GDM1 (cell line): ENCODE measurements around the gene ELOF1.
"Not testable (repeated sequence)": the region's sequence is repeated elsewhere in the genome, so short reads cannot be mapped to it uniquely, and the experiment has no call there.

ENCODE experiments used
- DNase-seq: peaks from one replicate; lab custom pipeline; 2025; lab: John Stamatoyannopoulos, UW

The ELOF1 gene

DNA sequence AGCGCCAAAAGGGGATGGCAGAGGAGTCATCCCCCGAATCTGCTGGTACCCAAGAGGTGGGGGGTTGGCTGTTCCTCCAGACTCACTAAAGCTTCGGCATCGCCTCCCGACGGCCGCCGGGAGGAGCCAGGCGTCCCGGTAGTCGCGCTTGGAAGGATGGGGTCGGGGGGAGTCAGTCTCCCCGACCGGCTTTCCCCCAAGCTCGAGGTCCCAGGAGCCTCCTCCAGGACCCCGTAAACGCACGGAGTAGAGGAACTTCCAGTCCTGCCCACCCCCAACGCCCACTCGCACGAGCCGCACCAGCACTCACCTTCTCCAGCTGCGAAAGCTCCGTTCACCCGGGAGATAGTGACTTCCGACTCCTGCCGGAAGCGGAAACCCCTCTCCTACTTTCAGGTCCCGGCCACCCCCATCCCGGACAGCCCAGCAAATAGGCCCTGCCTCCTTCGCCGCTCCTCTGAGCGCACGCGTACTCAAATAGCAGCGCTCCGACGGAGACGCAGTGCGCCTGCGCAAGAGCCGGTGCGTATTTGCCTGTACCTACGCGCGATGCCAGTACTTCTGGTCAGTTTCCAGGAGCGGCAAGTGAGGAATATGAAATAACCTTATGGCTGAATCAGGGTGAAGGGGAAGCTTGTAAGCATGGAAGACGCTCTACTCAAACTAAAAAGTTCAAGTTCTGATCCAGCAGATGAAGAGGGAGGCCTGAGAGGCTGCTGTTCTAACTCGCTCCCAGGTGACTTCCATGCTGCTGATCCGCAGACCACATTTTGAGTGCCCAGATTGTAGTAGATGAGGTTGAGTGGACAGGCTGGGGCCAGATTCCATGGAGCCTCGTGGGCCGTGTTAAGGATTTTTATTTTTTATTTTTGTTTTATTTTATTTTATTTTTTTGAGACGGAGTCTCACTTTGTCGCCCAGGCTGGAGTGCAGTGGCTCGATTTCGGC lies at the start of gene ELOF1:
Gene ELOF1 (minus strand): TSS at position 350 of the 948 bp plus-strand sequence. CDS start 4,883 bp downstream, outside the sequence.
- DNase-seq: peak; percentile 96

DNA sequence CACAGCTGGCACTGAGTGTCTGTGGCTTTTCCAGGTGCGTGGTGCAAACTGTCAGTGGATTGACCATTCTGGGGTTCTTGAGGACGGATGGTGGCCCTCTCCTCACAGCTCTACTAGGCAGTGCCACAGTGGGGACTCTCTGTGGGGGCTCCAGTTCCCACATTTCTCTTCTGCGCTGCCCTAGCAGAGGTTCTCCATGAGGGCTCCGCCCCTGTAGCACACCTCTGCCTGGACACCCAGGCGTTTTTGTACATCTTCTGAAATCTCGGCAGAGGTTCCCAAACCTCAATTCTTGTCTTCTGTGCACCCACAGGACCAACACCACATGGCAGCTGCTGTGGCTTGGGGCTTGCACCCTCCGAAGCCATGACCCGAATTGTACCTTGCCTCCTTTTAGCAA lies 47.5 kb upstream of the ELOF1 start:
- no peak for DNase-seq

DNA sequence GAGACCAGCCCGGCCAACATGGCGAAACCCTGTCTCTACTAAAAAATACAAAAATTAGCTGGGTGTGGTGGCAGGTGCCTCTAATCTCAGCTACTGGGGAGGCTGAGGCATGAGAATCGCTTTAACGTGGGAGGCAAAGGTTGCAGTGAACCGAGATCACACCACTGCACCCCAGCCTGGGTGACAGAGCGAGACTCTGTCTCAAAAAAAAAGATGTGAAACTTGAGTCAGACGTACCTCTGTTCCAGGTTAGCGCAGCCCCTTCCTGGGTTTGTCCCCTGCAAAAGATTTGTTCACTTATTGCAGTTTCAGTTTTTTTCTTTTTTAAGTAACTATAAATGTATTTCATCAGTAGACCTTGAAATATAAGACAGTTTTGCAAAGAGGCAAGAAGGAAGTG lies 40.7 kb upstream of the ELOF1 start:
- not testable (repeated sequence) for DNase-seq

DNA sequence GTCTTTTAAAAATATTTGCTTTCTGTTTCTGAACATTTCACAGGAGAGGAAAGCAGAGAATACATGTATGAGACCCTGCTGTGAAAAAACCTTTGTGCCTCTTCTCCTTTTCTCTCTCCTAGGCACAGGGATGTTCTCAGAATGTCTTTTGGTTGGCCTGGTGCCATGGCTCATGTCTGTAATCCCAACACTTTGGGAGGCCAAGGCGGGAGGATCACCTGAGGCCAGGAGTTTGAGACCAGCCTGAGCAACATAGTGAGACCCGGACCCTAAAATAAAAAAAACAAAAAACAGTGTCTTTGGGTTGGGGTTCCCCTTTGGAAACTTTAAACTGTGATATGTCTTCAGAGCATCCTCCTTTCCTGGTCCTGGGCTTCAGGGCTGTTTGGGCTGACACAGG lies 39.7 kb upstream of the ELOF1 start:
- no peak for DNase-seq

DNA sequence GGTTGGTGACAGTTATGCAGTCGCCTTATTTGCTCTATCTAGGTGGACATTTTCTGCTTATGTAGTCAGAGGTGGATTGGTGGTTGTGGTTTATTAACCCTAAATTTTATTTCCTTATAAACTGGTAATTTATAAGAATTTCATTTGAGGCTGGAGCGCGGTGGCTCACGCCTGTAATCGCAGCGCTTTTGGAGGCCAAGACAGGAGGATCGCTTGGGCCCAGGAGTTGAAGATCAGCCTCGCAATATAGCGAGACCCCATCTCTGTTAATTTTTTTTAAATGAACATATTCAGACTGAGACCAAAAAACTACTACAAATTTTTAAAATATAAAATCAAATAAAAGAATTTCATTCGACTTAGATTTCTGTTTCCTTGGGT lies 39.1 kb upstream of the ELOF1 start:
- DNase-seq: no peak

DNA sequence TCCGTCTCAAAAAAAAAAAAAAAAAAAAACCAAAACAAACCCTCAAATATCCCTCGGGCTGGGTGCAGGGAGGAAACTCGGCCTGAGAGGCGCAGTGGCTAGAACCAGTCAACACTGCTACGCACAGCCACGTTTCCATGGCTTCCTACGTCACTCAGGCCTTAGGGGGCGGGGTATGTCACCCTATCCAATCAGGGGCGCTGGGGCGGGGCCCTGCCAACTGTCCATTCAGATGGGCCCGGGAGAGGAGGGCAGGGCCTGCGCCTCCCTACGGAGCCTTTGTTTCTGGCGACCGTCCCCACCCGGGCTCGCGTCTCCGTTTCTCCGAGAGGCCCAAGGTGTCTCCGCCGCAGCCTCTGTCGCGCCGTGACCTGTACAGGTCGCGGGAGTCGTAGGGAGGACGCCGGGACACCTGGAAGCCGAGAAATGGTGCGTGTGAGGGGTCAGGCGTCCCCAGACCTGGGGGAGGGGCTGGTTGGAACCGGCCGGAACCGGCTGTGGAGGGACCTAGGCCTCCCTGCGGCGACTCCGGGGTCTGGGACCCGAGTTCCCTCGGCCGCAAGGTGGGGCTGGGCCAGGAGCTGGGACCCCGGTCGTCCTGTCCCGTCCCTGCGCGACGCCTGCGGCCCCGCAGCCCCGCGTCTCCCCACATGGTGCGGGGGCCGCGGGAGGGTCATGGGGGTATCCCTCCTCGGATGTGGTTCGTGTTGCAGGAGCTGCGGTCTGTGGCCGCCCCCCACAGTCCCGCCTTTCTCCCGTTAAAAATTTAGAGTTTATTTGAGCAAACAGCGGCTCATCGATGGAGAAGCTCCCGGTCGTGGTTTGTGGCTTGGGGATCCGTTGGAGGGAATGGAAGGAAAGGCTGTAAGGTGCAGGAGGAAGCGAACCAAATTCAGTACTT lies 38.4 kb upstream of the ELOF1 start, which contains the start of gene ZNF627:
Gene ZNF627 (plus strand): TSS at position 282 of the 901 bp plus-strand sequence. CDS start 145 bp downstream, at position 427.
- peak; percentile 97 for DNase-seq

DNA sequence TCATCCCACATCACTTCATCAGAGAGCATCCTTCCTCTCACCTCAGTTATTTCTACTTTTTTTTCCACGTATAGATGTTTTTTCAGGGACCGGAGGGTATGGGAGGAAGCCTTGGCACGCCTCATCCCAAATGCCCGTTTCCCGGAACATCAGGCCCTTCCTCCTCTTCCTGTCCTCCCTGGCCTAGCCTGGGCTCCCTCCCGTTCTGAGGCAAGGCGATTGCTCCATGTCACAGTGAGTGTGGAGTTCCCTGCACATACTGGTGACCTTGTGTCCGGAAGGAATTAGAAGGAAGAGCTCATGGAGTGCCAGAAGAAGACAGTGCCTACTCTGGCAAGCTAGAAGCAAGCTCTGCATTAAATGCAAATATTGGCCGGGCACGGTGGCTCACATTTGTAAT lies 37.1 kb upstream of the ELOF1 start:
- no peak for DNase-seq

DNA sequence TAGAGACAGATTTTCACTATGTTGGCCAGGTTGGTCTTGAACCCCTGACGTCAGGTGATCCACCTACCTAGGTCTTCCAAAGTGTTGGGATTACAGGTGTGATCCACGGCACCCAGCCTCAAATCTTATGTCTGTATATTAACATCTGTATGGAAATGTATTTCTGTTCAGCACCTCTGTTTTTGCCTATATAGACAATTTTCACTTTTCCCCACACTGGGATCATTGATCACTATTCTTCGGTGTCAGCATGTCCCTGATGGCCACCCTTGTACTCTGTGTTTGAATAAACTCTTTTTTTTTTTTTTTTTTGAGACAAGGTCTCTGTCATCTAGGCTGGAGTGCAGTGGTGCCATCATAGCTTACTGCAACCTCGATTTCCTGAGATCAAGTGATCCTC lies 35.1 kb upstream of the ELOF1 start:
- no peak for DNase-seq

DNA sequence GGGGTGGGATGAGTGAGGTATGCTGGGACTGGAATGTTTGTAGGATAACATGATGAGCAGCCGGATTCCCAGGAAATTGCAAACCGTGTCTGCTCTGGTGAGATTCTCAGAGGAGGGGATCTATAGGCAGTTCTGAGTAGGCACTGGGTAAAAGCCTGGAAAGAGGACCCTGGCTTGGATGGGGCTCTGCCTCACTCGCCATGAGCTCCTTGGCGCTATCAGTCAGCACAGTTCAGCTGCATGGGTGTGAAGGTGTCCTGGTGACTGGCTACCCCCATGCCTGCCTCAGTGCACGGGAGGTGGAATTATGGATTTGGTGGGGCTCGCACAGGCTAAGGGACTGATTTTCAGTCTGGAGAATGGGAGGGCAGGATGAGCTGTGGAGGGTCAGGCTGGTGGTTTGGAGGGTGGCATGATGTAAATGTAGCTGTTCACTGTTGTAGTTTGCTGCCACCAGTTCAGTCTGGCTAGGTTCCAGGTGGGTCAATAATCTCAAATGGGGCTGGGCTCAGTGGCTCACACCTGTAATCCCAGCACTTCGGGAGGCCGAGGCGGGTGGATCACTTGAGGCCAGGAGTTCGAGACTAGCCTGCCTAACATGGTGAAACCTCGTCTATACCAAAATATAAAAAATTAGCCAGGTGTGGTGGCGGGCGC lies 29.1 kb upstream of the ELOF1 start:
- no peak for DNase-seq

DNA sequence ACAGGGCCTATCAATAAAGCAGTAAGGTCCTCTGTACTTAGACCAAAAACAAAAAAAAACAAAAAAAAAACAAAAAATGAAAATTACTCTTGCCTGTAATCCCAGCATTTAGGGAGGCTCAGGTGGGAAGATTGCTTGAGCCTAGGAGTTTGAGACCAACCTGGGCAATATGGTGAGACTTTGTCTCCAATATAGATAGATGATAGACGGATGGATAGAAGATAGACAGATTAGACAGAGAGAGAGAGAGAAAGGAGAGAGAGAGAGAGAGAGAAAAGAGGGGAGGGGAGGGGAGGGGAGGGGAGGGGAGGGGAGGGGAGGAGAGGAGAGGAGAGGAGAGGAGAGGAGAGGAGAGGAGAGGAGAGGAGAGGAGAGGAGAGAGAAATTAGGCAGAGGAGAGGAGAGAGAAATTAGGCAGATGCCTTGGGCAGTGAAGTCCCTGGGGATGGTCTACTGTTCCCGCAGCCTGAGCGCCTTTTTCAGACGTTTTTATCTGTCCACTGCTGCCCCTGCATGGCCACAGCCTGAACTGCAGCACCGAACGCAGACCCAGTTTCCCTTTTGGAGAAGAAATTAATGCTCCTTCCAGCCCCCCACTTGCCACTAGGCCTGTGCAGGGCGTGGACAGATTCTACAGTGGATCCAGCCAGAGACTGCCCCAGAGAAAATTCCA lies 28.4 kb upstream of the ELOF1 start:
- peak; percentile 6 for DNase-seq

DNA sequence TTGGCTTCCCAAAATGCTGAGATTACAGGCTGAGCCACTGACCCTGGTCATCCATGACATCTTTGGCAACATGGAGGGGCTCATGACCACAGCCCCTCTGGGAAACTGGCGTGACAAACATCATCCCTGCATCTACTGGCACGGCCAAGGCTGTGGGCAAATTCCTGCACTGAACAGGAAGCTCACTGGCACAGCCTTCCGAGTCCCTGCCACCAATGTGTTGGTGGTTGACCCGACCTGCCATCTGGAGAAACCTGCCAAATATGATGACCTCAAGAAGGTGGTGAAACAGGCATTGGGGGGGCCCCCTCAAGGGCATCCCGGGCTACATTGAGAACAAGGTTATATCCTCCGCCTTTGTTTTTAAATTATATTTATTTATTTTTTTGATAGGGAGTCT lies 27.3 kb upstream of the ELOF1 start:
- no peak for DNase-seq

DNA sequence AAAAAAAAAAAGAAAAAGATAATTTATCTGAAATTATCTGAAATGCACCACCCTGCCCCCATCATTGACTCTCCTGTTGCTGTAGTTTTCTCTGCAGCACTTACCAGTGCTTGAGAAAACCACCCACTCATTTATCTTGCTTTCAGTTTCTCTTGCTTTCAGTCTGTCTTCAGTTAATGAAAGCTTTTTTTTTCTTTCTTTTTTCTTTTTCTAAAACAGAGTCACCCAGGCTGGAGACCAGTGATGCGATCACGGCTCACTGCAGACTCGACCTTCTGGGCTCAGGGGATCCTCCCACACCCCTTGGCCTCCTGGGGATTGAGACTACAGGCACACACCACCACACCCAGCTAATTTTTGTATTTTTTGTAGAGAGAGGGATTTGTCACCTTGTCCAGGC lies 22.7 kb upstream of the ELOF1 start:
- DNase-seq: no peak

DNA sequence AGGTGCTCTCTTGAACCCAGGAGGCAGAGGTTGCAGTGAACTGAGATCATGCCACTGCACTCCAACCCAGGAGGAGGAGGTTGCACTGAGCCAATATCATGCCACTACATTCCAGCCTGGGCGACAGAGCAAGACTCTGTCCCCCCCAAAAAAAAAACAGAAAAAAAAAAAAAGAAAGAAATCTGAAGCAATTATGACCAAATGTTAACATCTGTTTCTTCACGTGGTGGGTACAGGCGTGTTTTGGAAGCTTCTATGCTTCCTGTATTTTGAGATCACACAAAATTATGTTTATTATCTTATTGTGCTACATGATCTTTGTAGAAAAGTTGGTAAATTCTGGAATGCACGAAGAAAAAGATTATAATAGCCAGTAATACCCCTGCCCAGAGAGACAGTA lies 21.1 kb upstream of the ELOF1 start:
- DNase-seq: no peak

DNA sequence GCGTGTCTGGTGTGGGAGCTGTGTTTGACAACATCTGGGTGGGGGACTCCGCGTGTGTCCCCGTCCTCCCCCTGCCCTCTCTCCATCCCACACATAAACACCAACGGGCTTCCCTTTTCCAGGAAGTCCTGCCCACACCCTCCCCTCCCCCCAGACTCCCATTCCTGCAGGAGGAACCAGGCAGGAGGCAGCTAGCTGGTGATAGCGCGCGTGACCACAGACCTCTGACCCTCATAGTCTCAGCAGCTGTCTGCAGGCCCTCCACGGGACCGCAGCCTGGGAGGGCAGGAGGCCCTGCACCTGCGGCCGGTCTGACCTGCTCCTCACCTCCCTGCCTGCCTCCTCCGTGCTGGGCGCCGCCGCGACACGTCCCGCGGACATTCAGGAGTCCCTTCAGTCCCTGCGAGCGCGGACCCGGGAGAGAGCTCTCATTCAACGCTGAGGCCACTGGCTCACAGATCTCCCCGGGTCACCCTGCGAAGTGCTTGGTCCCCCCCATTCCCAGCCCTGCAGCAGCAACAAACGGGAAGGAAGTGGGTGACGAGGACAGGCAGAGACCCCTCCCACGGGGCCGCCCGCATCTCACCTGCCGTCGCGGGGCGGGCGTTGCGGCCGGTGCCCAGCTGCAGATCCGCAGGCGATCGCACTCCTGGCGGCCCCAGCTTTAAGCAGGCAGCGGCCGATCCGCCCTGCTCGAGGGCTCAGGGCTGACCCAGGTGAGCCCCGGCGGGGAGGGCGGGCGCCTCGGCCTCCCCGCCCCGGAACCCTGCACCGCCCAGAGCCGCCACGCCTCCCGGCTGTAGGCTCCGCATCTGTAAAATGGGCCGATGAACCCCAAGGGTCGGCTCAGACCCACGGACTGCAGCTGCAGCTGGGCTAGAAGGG lies 19.5 kb upstream of the ELOF1 start:
- DNase-seq: no peak

DNA sequence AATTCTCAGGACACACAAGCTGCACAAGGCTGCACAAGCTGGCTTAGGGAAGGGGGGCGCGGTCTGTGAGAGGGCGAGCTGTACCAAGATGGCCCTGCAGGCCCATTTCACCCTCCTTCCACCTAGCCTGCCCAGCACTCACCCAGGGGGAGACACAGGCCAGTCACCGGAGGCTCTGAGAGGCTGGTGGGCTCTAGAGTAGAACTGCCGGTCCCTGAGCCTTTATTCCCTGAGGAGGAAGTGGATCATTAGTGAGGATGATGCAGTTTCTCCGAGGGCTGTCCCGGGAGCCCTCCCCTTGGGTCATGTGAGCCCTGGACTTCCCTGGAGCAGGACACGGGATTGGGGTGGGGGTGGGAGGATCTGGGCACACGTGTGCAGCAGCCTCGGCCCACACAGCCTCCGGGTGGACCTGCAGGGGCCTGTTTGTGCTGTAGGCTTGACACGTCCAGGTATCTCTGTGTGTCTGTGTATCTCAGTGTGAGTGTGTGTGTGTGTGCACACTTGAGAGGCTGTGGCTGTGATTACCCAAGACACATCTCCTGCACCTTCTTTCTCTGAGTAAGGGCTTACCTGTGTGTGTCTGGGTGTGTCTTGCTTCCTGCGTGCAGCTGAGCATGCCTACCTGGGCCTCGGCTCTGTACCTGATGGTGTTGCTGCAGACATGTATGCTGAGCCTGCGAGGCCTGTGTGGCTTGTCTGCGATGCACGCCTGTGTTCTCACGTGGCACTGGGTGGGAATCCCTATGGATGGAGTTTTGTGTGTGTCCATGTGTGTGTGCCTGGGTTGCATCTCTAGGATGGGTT lies 18.6 kb upstream of the ELOF1 start, which contains the start of gene ACP5:
Gene ACP5 (minus strand): TSS at position 195 of the 807 bp plus-strand sequence. CDS start 328 bp downstream, outside the sequence.
- DNase-seq: no peak

DNA sequence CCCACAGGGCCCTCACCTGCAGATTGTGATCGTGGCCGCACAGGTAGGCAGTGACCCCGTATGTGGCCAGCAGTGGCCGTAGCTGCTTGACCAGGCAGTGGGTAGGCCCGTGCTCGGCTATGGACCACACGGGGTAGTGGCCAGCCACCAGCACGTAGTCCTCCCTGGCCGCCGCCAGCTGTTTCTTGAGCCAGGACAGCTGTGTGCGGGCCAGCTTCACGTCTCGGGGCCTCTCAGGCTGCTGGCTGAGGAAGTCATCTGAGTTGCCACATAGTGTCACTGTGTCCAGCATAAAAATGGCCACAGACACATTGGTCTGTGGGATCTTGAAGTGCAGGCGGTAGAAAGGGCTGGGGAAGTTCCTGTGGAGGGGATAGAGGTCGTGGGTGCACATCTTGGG lies 17.2 kb upstream of the ELOF1 start:
- DNase-seq: no peak

DNA sequence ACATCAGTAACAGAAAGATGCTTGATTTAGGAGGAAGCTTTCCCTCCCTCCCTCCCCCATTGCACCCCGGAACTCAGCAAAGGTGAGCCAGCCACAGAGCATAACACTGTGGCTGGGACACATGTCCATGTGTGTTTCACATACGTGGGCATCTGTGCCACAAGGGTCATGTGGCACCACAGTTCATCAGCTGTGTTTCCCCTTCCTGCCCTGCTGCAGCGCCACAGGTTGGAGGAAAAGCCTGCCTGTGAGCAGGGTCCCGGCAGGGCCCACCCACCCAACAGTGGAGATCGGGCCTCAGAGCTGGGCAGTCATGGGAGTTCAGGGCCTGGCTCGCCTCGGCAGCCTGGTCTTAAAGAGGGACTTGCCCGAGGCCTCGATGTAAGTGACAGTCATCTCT lies 15.7 kb upstream of the ELOF1 start:
- DNase-seq: no peak

DNA sequence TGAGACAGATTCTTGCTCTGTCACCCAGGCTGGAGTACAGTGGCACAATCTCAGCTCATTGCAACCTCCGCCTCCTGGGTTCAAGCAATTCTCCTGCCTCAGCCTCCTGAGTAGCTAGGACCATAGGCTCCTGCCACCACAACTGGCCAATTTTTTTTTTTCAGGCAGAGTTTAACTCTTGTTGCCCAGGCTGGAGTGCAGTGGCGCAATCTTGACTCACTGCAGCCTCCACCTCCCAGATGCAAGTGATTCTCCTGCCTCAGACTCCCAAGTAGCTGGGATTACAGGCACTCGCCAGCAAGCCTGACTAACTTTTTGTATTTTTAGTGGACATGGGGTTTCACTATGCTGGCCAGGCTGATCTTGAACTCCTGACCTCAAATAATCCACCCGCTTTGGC lies 14.7 kb upstream of the ELOF1 start:
- not testable (repeated sequence) for DNase-seq

DNA sequence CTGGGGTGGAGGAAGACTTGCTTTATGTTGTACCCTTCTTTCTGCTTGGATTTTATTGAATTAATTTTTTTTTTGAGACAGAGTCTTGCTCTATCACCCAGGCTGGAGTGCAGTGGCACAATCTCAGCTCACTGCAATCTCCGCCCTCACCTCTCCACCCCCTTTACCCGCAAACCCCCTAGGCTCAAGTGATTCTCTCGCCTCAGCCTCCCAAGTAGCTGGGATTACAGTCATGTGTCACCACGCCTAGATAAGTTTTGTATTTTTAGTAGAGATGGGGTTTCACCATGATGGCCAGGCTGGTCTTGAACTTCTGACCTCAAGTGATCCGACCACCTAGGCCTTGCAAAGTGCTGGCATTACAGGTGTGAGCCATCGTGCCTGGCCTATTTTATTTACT lies 14.3 kb upstream of the ELOF1 start:
- DNase-seq: not testable (repeated sequence)

DNA sequence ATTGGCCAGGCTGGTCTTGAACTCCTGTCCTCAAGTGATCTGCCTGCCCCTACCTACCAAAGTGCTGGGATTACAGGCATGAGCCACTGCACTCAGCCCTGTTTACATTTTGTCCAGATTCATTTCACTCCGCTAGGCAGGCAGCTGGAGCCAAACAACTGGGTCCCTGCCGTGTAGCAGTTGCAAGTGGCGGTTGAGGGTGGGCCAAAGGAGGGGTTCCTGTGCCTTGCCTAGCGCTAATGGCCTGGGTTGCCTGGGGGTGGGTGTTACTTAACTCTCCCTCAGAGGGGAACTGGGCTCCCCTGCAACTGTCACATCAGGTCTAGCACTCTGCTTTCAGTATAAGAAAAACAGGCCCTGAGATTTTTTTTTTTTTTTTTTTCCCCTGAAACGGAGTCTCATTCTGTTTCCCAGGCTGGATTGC lies 11.0 kb upstream of the ELOF1 start:
- DNase-seq: no peak
